Activated CD8-positive, alpha-beta T cell treated with anti-CD3 and anti-CD28 coated beads for 36 hours (primary cell): ENCODE data around the gene MRPL43. TPM values are rescaled to one million over a fixed set of nuclear protein-coding genes. Genes with fewer than 3 reads are reported as not detected.

Source experiments
- ATAC-seq: fragments of 200-7000 bp; cut with Tn5 transposase; one replicate; pipeline ENCODE4 v1.10.0; 2021; ENCODE audit warnings: mild to moderate bottlenecking, moderate library complexity
- CTCF ChIA-PET: fragments of 350-600 bp; sonication (Branson Sonifier 250); formaldehyde crosslinking; loops from one replicate; lab custom pipeline; 2021; ENCODE audit warnings: antibody characterized with exemption; lab: Charles Lee
- POLR2A ChIA-PET: fragments of 350-600 bp; sonication (Branson Sonifier 250); formaldehyde crosslinking; loops from one replicate; lab custom pipeline; 2021; ENCODE audit warnings: antibody characterized with exemption; lab: Charles Lee
- DNase-seq: peaks from one replicate; pipeline ENCODE4 v3.0.0-alpha.2; 2020
- H3K27ac Mint-ChIP-seq: one replicate; pipeline ENCODE4 v1.8.0; 2021; ENCODE audit warnings: mild to moderate bottlenecking, mixed read lengths
- H3K27me3 Mint-ChIP-seq: one replicate; pipeline ENCODE4 v1.8.0; 2021; ENCODE audit warnings: mixed read lengths
- H3K36me3 Mint-ChIP-seq: one replicate; pipeline ENCODE4 v1.8.0; 2021; ENCODE audit warnings: low read depth, mixed read lengths
- H3K4me1 Mint-ChIP-seq: one replicate; pipeline ENCODE4 v1.8.0; 2021; ENCODE audit warnings: low read depth, mixed read lengths
- H3K4me3 Mint-ChIP-seq: one replicate; pipeline ENCODE4 v1.8.0; 2021; ENCODE audit warnings: mild to moderate bottlenecking, moderate library complexity, mixed read lengths
- H3K9me3 Mint-ChIP-seq: one replicate; pipeline ENCODE4 v1.8.0; 2021; ENCODE audit warnings: mixed read lengths
- intact Hi-C: fragments of 100-400 bp; cut with micrococcal nuclease; formaldehyde crosslinking; loops from one replicate; pipeline ENCODE4 v1.10.0; 2022
- total RNA-seq, 2 experiments: library from RNA; stranded (reverse); gene quantifications; one replicate each; pipeline ENCODE4 v1.2.3, GENCODE V29; 2021
- TF ChIP-seq, protein P1 (sequence below): fragments of 200-600 bp; IDR thresholded peaks from one replicate; pipeline ENCODE4 v1.8.0; 2022; ENCODE audit warnings: antibody characterized with exemption, mild to moderate bottlenecking

MRPL43 gene
- total RNA-seq, 2 experiments from 2014 or later, result 46.0 to 50.9 TPM

DNA sequence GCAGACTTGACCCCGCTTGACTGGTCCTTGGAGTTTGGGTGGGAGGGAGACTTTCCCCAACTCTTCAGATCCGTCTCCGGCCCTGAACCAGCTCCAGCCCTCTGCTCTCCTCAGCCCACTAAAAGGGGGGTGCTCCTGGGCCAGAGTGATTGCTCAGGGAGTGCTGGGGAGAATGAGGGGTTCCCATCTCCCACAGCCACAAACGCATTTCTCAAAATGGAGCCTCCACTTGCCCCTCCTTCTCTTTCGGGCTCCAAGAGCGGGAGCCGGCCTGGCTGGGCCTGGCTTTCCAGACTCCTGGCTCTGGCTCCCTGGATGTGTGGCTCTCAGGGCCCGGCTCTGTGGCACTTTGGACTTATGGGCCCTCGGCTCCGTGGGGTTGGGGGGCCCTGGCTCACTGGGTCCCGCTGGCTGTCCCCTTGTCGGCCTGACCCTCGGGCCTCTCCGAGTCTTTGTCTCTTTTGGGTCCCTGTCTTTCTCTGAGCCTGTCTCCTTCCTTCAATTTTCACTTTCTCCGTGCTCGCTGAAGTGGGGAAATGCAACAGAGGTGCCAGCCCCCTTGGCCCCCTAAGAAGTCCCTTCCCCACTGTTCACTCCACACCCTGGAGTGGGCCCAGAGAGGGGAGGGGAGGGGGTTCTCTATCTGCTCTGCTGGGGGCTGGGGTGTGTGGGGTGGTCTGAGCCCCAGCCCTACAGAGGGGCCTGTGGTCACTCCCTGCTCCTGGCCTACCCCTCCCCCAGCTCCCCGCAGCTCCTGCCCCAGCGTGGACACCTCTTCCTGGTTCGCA is 13.0 kb upstream of the MRPL43 start:
- ChIA-PET CTCF (interaction anchor here (1.0 to 12.8 kb wide), 10 partner anchors 8 to 112 kb away, joined by 3 to 178 read pairs (median 5); partner anchors contain the start of genes PDZD7, SFXN3 and SLF2), POLR2A (interaction anchor here (1.2 to 4.5 kb wide), 2 partner anchors 12 to 35 kb away, joined by 8 to 25 read pairs; partner anchors contain the start of genes MRPL43 and TWNK)
- intact Hi-C loops, result no loop called here
- DNase-seq (no peak), ATAC-seq (no peak)
- H3K4me3 Mint-ChIP-seq, result peak overlapping the region; percentile 68
- TF ChIP-seq, protein P1, sequence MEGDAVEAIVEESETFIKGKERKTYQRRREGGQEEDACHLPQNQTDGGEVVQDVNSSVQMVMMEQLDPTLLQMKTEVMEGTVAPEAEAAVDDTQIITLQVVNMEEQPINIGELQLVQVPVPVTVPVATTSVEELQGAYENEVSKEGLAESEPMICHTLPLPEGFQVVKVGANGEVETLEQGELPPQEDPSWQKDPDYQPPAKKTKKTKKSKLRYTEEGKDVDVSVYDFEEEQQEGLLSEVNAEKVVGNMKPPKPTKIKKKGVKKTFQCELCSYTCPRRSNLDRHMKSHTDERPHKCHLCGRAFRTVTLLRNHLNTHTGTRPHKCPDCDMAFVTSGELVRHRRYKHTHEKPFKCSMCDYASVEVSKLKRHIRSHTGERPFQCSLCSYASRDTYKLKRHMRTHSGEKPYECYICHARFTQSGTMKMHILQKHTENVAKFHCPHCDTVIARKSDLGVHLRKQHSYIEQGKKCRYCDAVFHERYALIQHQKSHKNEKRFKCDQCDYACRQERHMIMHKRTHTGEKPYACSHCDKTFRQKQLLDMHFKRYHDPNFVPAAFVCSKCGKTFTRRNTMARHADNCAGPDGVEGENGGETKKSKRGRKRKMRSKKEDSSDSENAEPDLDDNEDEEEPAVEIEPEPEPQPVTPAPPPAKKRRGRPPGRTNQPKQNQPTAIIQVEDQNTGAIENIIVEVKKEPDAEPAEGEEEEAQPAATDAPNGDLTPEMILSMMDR, result no peak
- H3K27me3 Mint-ChIP-seq, result no peaks in the 10 kb centered on the region
- H3K36me3 Mint-ChIP-seq, result no peaks in the 10 kb centered on the region
- peaks cover 20% of the 10 kb centered on the region for H3K4me1 Mint-ChIP-seq
- no peaks in the 10 kb centered on the region for H3K9me3 Mint-ChIP-seq
- H3K27ac Mint-ChIP-seq, result peak overlapping the region; percentile 57

DNA sequence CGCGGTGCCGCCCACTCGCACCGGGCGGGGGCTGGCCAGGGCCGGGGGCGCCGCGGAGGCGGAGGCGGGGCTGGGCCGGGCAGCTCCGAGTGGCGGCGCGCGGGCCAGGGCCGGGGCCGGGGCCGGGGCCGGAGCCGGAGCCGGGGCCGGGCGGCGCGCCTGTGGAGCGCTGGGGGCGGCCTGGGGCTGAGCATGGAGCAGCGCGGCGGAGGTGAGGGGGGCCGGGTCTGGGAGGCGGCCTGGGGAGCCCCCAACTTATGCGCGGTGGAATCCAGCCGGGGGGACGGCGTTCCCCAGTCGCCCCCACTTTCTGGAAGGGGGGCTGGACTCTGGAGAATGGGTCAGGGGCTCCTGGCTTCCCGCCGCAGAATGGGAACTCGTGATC is 12.4 kb upstream of the MRPL43 start, which contains the start of gene LZTS2:
TSS of gene LZTS2 (plus strand) at position 67 of the 385 bp plus-strand sequence. CDS start 2,731 bp downstream, outside the sequence.
- intact Hi-C loops, result no loop called here
- Mint-ChIP-seq H3K4me1 (peaks cover 20% of the 10 kb centered on the region), H3K27me3 (no peaks in the 10 kb centered on the region), H3K27ac (peak within 1 kb of the TSS; percentile 88), H3K4me3 (peak within 1 kb of the TSS; percentile 78), H3K36me3 (peaks cover 2% of the 10 kb centered on the region), H3K9me3 (no peaks in the 10 kb centered on the region)
- ChIA-PET POLR2A (interaction anchor here (0.7 to 4.5 kb wide), 3 partner anchors 12 to 44 kb away, joined by 3 to 25 read pairs (median 8); partner anchors contain the start of genes MRPL43 and TWNK), CTCF (interaction anchor here (0.7 to 12.8 kb wide), 11 partner anchors 8 to 111 kb away, joined by 3 to 178 read pairs (median 4); partner anchors contain the start of genes PDZD7, SFXN3 and SLF2)
- ATAC-seq, result no peak
- TF ChIP-seq, protein P1, result no peak
- no peak for DNase-seq

DNA sequence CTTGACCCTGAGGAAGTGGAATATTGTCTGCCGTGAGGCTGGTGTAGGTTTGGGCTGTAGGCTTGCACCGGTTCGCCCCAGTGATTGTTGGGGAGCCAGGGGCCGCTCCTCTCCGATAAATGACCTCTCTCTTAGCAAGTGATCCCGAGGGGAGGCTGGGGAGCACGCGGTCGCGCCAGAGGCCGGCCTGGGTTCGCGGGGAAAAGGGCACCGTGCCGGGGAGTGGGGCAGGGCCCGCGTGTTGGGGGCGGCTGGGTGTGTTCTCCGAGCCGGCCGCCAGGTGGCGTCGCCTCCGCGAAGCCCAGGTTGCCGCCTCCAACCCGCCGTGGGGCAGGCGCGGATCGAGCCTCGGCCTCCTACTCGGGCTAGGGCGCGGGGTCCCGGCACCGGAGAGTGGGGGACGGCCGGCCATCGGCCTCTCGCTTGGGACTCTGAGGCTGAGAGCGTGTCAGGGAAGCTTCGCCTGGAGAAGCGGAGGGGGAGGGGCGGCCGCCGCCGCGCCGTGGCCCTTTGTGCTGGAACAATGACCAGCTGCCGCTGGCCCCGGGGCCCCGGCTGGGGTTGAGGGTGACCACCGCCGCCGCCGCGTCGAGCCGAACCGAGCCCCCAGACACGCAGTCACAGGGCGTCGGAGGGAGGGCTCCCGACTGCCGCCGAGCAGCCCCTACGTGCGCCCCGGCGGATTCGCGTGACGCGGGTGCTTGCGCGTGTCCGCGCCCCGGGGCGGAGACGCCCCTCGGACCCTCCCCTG is 11.9 kb upstream of the MRPL43 start:
- H3K27me3 Mint-ChIP-seq, result no peaks in the 10 kb centered on the region
- peaks cover 20% of the 10 kb centered on the region for H3K4me1 Mint-ChIP-seq
- peak overlapping the region; percentile 88 for H3K27ac Mint-ChIP-seq
- CTCF ChIA-PET, result interaction anchor here (0.7 to 12.8 kb wide), 20 partner anchors 8 to 798 kb away, joined by 3 to 178 read pairs (median 4); partner anchors contain the start of genes PDZD7, SFXN3 and SLF2
- intact Hi-C loops, result no loop called here
- TF ChIP-seq, protein P1, result peak; percentile 99
- H3K4me3 Mint-ChIP-seq, result peak overlapping the region; percentile 78
- peak; percentile 64 for ATAC-seq
- no peaks in the 10 kb centered on the region for H3K9me3 Mint-ChIP-seq
- DNase-seq, result peak; percentile 78
- H3K36me3 Mint-ChIP-seq, result peaks cover 5% of the 10 kb centered on the region
- POLR2A ChIA-PET, result interaction anchor here (0.7 to 4.5 kb wide), 3 partner anchors 11 to 44 kb away, joined by 3 to 25 read pairs (median 4); partner anchors contain the start of genes MRPL43 and TWNK

DNA sequence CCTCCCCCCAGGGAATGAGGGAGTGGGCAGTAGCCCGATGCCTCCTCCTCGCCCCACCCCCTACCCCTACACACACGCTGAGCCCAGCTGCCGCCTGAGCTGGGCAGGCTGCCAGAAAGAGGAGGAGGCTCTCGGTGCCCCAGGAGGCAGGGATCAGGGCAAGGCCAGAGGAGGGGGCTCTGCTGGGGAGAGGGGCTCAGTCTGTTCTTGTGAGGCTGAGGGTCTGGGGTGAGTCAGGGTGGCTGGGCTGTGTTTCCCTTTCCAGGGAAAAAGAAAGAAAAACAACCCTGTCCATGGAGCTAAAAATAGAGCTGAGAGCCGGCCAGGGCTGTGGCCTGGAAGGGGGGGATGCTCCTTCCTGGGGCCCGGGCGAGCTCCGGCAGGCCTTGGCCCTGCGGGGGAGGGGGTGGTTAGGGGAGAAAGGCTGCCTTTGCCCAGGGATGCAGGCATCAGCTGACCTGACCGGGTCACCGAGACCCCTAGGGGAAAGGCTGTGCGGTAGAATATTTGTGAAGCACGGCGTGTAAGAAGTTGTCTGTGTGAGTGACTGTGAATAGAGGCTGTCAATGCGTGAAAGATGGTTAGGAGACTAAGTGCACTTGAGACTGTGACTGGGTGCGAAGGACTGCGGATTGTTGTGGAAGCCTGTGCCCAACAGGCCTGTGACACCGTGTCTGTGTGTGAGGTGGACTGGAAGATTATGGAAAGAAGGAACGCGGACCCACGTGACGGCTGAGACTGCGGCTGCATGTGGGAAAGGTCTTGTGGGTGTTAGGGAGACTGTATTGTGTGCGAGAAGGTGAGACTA is 11.1 kb upstream of the MRPL43 start:
- peaks cover 20% of the 10 kb centered on the region for H3K4me1 Mint-ChIP-seq
- H3K4me3 Mint-ChIP-seq, result peak overlapping the region; percentile 78
- ATAC-seq, result peak; percentile 41
- H3K36me3 Mint-ChIP-seq, result peaks cover 10% of the 10 kb centered on the region
- POLR2A ChIA-PET, result interaction anchor here (0.6 to 4.5 kb wide), 4 partner anchors 10 to 45 kb away, joined by 3 to 25 read pairs (median 4); partner anchors contain the start of genes MRPL43 and TWNK
- TF ChIP-seq, protein P1, result no peak
- H3K27me3 Mint-ChIP-seq, result no peaks in the 10 kb centered on the region
- intact Hi-C loops, result no loop called here
- DNase-seq, result peak; percentile 79
- CTCF ChIA-PET, result interaction anchor here (0.7 to 12.8 kb wide), 22 partner anchors 9 to 465 kb away, joined by 3 to 178 read pairs (median 5); partner anchors contain the start of genes MRPL43, PDZD7, SFXN3 and SLF2
- H3K27ac Mint-ChIP-seq, result peak overlapping the region; percentile 88
- no peaks in the 10 kb centered on the region for H3K9me3 Mint-ChIP-seq
